MV-4-11 (cell line): Measurements from ENCODE around the gene SCN1B.
"Not testable (repeated sequence)": the region's sequence is repeated elsewhere in the genome, so short reads cannot be mapped to it uniquely, and the experiment has no call there.

ENCODE experiments used
- DNase-seq: peaks from one replicate; lab custom pipeline; 2025; lab: John Stamatoyannopoulos, UW

SCN1B gene

DNA sequence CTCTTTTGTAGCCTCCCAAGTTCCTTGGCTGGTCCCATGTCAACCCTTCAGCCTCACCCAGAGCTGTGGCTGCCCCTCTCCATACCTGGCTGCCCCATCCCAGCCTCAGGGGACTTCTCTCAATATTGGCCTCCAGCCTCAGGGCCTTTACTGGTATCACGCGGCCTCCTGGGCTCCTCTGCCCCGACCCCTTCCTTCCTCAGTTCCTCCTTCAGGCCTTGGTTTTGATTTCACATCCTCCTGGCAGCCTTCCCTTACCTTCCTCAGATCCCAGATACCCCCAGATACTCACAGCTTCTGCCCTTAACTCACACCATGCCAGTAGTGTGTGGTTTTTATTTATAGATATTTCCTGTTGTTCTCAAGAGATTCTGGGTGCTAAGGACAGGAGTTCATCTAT lies 12.8 kb upstream of the SCN1B start:
- peak; percentile 58 for DNase-seq

DNA sequence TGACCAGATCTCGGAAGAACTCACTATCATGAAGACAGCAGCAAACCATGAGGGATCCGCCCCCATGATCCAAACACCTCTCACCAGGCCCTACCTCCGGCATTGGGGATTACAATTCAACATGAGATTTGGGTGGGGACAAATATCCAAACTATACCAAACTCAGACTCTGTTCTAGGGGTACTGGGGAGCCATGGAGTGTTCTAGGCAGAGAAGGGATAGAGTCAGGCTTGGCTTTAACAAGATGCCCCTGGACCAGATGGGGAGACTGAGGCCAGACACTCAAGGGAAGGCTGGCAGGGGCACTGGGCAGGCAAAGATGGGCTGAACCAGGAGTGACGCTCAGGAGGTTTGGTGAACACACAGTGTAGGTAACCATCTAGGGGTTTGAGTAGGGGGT lies 11.9 kb upstream of the SCN1B start:
- DNase-seq = no peak

DNA sequence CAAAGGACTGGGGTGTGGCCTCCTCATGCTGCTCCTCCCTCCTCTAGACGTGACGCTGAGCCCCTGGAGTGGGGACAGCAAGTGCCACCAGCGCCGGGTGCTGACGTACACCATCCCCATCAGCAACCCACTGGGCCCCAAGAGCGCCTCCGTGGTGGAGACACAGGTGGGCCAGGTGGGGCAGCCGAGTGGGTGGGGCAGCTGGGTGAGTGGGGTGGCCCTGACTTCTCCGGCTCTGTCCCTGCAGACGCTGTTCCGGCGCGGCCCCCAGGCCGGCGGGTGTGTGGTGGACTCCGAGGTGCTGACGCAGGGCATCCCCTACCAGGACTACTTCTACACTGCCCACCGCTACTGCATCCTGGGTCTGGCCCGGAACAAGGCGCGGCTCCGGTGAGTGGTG lies 11.1 kb upstream of the SCN1B start:
- no peak for DNase-seq

DNA sequence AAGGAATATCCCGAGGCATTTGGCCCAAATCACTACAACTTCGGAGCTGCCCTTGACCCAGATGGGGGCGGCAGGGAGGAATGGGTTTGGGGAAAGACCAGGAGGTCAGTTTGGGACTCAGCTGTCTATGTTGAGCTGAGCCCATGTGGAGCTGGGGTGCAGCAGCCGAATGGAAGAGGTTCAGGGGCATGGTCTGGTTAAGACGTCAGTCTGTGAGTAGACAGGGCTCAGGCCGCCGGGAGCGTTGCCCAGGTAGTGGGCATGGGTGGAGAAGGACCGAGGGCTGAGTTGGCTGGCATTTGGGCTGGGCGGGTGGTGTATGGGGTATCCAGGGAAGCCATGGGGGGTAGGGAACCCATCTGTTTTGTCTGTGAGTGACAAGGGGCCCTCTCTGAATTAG lies 9.3 kb upstream of the SCN1B start:
- DNase-seq = no peak

DNA sequence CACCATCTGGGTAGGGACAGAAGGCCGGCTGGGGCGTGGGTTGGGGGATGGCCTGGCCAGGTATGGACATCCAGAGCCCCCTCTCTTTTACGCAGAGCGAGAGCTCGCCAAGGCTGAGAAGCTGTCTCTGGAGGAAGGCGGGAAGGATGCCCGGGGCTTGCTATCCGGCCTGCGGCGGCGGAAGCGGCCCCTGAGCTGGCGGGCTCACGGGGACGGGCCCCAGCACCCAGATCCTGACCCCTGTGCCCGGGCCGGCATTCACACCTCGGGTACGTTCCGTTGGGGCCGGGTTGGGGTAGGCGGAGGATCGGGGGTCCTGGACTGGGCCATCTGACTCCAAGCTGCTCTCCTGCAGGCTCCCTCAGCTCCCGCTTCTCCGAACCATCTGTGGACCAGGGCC lies 8.7 kb upstream of the SCN1B start:
- DNase-seq = no peak

DNA sequence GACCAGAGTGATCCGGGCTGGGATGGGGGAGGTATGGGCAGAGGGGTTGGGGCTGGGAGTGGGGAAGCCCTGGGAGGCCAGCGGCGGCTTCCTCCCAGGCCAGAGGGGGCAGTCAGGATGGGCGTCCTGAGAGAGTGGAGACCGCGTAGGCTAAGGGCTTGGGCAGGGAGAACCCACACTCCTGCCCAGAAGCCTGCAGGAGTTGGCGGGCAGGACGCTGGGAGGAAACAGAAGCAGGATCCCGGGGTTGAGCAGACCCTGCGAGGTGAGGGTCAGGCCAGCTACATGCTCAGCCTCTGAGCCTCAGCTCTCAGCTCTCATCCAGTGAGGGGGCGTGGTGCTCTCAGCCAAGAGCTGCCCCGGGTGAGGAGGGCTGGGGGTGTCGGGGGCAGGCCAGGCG lies 7.8 kb upstream of the SCN1B start:
- DNase-seq = no peak

DNA sequence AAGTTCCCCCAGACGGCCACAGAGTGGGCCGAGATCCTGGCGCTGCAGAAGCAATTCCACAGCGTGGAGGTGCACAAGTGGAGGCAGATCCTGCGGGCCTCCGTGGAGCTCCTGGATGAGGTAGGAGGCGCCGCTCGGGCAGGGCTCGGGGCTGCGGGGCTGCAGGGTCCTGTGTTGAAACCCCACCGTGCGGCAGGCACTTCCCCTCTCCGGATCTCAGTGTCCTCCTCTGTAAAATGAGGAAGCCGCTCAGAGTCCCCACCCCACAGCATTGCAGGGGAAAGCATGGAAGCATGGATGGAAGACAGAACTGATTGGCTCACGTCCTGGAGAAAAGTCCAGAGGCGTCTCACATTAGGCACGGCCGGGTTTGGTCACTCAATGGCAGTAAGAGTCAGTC lies 6.8 kb upstream of the SCN1B start:
- no peak for DNase-seq

DNA sequence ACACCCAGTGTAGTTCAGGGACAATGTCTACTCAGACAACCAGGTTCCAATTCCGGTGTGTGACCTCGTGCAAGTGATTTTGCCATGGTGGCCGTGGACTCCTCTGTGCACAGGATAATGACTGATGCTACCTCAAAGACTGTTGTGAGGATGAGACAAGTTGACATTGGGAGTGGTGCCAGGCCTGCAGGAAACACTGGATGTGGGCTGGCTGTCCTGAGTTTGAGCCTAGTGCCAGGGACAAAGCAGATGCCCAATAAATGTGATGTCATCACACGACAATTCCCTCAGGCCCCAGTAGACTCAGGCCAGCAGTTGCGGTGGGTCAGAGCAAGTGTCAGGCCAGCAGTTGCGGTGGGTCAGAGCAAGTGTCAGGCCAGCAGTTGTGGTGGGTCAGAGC lies 6.2 kb upstream of the SCN1B start:
- no peak for DNase-seq

DNA sequence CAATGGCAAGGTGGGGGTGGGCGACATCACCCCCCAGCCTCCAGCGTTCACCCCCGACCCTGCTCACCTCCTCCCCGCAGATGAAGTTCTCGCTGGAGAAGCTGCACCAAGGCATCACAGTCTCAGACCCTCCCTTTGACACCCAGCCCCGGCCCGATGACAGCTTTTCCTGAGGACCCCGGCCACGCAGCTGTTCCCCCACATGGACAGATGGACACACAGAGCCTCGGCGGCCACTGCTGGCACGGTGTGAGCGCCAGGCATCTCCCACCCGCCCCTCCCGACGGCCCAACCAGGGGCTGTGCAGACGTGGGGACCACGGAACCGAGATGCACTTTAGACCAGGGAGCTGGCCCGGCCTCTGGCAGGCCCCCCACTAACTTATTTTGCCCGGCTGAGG lies 4.3 kb upstream of the SCN1B start:
- DNase-seq = no peak

DNA sequence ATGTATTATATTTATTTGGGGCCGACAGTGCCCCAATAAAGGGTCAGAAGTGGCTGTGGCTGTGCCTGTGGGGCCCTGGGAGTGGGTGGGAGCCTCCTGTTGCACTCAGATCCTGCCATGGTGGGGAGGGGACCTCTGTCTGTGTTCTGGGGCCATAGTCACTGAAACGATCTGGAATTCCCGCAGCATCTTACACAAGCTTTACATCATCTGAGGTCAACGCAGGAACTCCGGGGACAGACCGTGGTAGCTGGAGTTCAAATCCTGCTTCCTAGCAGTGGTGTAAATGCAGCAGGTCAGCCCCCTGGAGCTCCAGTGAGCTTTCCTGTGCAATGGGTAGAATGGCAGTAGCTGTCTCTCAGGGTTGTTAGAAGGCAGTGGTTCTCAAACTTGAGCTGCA lies 3.9 kb upstream of the SCN1B start:
- no peak for DNase-seq

DNA sequence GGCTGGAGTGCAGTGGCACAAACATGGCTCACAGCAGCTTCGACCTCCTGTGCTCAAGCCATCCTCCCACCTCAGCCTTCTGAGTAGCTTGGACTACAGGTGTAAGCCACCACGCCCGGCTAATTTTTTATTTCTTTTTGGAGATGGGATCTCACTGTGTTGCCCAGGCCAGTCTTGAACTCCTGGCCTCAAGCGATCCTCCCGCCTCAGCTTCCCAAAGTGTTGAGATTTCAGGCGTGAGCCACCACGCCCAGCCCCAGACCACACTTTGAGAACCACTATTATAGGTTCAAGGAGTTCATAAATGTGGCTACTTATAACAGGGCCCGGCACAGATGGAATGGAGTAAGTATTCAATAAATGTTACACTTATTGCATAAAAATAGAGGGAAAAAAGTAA lies 3.3 kb upstream of the SCN1B start:
- no peak for DNase-seq

DNA sequence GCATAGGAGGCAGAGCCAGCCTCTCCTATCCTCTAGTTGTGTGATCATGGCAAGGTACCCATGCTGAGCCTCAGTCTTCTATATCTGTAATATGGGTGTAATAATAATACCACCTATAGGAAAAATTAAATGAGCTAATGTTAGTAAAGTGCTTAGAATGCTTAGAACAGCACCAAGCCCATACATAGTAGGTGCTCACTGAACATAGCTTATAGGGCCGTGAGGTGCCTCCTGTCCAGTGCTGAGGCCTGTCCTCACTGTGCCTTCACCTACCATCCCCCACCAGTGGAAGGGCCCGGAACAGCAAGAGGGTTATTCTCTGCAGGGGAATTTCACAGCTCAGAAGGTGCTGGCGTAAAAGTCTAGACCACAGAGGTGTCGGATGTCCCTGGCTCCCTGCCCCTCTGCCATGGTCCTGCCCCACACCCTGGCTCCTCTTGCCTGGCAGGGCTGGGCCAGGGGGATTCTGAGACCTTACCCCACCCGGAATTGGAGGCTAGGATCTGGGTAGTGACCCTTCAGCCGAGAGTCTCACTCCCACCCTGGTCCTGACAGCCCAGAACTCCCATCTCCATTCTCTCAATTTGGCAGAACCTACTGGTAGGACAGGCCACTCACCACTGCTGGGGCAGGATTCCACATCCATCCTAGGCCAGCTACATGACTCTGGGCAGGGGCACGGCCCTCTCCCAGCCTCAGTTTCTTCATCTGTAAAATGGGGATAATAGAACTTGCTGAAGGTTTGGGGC lies 2.2 kb upstream of the SCN1B start:
- DNase-seq = no peak

DNA sequence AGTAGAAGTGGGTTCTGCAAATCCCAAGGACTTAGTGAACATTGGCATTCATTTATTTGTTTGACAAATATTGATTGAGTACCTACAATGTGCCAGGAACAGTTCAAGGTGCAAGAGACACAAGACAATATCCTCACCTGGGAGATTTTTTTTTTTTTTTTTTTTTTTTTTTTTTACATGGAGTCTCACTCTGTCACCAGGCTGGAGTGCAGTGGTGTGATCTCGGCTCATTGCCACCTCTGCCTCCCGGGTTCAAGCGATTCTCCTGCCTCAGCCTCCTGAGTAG lies 1.7 kb upstream of the SCN1B start:
- not testable (repeated sequence) for DNase-seq

DNA sequence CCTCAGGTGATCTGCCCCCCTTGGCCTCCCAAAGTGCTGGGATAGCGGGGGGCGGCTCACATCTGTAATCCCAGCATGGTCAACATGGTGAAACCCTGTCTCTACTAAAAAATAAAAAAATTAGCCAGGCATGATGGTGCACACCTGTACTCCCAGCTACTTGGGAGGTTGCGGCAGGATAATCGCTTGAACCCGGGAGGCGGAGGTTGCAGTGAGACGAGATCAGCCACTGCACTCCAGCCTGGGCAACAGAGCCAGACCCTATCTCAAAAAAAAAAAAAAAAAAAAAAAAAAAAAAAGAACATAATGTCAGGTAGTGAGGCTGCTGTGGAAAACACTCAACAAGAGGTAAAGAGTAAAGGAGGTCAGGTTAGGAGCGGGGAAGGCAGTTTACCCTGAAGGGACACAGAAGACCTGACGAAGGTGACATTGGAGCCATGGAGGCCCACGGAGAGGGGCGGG lies 964 bp upstream of the SCN1B start:
- not testable (repeated sequence) for DNase-seq

DNA sequence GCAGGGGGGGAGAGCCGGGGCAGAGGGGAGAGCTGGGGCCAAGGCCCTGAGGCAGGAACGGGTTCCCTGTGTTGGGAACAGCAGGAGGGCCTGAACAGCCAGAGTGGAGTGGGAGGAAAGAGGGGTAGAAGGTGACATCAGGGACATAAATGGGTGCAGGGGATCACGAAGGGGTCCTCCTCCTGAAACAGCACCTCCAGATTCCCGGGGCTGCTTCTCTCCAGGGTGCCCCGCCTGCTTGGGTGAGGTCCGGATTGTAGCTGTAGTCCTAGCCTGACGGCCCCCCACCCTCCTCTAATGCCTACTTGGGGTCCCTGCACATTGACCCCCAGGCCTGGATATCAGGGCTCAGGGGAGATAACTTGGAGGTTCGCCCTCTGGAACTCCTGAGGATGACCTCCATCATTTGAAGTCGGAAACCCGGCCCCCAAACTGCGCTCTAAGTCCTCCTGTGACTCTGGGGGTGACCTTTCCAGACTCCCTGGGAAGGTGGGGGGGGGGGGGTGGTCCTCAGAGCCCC lies 473 bp upstream of the SCN1B start:
- DNase-seq = no peak

DNA sequence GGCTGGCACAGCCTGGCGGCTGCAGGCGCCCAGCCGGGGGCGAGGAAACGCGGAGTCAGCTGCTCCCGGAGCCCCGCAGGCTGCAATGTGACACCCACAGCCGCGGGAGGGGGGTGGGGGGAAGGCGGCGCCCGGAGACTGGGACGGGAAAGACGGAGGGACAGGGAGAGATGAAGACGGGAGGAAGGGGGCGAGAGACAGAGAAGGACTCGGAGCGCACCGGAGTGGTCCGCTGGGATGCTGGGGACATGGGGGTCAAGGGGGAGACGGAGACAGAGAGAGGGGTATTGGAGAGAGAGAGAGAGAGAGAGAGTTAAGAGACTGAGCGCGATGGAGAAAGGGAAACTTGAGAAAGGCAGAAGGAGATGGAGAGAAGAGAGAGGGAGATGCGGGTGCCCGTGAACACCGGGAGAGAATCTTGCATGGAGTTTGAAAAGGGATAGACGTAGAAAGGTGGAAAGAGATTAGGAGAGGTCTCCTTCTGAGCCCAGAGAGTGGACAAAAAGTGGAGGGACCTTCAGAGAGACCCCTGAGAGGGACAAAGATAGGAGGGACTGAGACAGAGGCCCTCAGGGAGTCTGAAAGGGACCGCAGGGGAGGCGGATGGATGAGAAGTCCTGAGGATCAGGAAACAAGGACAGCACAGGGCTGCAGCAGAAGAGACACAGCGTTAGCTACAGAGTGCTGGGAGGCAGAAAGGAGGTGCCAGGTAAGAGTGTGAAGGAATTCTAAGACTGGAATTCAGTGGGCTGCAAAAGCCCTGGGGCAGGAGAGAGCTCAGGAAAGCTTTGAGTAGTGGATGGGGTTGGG lies 1.0 kb downstream of the SCN1B start:
- no peak for DNase-seq

DNA sequence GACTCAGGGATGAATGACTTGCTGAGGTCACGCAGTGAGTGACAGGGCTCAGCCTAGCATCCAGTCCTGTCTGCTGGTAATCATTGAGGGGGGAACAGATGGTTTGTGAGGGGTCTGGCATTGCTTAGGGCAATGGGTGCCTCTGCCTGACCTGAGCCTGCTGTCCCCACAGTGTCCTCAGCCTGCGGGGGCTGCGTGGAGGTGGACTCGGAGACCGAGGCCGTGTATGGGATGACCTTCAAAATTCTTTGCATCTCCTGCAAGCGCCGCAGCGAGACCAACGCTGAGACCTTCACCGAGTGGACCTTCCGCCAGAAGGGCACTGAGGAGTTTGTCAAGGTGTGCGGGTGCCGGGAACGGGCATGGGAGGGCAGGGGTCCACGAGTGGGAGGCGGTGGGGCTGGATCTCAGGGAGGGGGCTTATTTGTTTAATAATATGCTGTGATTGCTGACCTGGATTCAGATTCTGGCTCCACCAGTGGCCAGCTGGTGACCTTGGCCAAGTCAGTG lies 2.1 kb downstream of the SCN1B start:
- no peak for DNase-seq

DNA sequence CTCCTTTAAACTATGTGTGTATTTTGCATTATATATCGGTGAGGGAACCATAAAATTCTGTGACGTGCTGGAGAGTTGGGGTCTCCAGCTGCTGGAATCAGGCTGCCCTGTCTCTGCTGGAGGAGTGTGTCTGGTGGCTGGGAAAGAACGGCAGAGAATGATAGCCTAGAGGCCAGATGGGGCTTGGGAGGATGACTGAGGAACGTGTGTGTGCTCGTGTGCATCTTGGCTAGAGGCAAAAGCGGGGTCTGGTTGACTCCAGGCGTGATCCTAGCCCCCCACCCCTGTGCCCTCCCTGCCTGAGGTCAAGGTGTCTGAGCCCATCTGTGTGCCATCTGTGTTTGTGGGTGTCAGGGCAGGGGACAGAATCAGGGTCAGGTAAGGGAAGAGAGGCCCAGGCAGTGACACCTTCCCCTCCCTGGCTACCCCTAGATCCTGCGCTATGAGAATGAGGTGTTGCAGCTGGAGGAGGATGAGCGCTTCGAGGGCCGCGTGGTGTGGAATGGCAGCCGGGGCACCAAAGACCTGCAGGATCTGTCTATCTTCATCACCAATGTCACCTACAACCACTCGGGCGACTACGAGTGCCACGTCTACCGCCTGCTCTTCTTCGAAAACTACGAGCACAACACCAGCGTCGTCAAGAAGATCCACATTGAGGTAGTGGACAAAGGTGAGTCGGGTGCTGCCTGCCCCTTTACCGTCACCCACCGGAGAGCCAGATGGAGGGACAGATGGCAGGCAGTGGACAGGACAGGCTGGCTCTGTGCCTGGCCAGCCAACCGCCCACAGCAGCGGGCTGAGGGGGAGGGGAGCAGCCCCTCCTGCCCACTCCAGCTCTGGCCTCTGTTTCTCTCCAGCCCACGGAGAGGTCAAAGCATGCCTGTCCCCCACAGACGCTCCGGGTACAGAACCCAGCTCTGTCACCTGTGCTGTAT lies 3.1 kb downstream of the SCN1B start:
- no peak for DNase-seq

DNA sequence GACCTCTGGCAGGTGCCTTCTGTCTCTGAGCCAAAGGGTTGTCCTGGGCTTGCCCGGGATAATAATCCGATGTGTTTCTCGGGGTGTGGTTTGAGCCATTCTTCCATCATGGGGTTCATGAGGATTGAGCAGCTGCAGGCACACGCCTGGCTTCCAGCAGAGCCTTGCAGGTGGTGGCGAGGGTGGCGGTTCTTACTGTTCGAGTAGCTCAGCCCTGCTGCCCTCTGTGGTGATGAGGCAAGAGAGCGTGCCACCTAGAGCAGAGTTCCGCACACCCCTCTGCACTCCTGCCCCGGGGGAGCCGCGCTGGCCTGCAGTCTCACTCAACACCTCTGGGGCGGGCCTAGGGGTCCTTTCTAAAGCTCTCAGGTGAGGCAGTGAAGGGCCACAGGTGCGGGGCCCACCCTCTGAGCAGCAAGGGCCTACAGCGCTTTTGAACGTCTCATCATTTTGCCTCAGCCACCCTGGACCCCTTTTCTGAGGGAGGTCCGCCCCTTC lies 3.8 kb downstream of the SCN1B start:
- no peak for DNase-seq

DNA sequence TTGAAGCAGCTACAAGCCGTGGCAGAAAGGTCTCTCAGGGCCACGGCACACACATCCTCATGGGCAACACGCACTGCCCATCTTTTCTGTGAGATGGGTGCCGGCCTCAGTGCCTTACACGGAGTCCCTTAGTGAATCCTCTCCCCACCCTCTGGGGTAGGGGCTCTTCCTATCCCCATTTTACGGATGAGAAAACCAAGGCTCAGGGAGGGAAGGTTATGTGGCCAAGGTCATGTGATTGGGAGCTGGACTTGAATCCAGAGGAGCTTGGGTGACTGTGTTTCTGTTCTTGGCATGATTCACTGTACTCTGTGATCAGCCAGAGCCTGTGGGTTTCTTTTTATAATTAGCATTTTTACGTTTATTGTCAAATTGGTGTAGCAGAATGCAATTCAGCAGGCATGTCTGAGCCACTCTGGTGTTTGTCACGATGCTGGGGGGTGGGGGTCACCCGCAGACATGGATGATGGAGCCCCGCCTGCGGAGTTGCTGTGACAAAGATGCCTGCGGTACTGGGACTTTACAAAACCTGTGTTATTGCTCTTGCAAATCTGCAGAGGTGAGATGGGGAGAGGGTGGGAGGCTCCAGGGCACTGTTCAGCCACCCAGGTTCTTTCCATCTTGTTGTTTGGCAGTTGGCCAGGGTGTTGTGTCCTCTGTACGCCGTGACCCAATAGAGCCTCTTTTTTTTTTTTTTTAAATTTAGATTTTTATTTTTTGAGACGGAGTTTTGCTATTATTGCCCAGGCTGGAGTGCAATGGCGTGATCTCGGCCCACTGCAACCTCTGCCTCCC lies 4.5 kb downstream of the SCN1B start:
- no peak for DNase-seq
